Activated CD4-positive, alpha-beta T cell treated with anti-CD3 and anti-CD28 coated beads, Interleukin-2, amount 50 U/mL, for 1 hour (primary cell): Measurements from ENCODE around the gene ZNRF3.

Source experiments
- DNase-seq: peaks from one replicate; pipeline ENCODE4 v3.0.0-alpha.2; 2020

ZNRF3 gene

DNA sequence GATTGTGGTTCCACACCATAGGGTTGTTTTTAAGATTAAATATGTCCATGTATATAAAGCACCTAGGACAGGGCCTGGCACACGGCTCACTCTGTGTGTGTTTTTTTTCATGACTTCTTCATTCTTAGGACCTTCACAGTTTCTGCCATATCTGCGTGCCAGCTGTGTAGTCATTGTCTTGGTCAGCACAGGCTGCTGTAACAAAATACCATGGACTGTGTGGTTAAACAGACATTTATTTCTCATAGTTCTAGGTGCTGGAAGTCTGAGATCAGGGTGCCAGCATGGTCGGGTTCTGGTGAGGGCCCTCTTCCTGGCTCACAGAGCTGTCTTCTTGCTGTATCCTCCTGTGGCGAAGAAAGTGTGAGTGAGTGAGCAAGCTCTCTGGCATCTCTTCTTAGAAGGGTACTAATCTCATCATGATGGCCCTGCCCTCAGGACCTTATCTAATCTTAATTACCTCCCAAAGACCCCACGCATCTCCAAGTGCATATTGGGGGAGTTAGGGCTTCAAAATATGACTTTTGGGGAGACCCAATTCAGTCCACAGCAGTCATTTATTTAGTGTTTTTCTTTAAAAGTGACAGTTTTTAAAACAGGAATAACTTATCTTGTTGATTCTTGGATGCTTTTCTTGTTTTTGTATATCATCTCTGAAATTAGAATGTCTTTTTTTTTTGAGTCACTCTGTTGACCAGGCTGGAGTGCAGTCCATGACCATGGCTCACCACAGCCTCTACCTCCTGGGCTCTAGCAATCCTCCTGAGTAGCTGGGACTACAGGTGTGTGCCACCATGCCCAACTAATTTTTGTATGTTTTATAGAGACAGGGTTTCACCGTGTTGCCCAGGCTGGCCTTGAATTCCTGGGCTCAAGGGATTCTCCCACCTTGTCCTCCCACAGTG, 70.9 kb downstream of the ZNRF3 start:
- no peak for DNase-seq

DNA sequence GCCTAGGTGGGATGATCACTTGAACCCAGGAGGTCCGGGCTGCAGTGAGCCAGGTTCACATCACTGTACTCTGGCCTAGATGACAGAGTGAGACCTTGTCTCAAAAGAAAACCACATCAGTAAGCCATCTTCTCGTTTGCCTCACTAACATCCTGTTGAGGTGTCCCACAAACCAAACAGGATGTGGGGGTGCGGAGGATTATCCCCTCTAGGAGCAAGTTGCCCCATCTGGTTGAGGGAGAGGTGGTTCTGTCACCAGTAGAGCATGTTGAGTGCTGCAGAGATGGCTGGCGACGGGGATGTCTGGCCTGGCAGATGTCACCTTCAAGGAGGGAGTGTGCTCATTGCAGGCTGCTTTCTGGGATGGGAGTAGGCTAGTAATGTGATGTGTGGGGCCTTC, 72.4 kb downstream of the ZNRF3 start:
- DNase-seq: peak; percentile 49

DNA sequence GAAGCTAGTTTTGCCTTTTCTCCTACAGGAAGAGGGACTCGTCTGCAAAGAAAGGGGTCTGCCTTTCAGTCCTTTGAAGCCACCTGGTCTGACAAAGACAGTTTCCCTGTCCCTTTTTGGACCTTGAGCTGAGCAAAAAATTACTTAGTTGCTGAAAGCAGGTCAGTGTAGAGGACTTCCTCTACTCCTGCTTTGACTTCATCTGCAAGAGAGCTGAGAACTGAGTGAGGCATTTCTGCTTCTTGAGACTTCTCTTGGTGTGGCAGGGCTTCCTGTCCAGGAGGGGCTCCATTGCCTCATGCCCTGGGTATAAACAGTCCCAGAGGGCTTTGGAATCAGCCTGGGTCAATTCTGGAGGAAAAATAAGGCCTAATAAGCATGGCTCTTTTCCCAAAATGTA, 73.1 kb downstream of the ZNRF3 start:
- DNase-seq: no peak

DNA sequence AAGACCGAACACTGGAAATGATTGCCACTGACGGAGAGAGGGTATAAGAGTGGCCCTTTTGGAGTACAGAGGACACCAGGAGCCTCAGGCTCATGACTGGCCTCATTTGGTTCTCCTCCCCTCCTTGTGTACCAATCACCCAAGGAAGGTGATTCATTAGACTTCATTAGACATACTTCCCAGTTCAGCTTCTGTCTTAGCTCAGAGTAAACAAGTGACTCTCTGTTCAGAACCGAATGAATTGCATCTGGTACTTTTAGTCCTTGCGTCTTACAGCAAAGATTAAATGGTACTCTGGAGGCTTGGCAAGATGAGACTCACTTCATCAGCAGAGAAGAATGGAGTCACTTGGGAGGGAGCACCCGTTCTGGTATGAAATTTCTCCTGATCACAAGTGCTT, 75.2 kb downstream of the ZNRF3 start:
- no peak for DNase-seq

DNA sequence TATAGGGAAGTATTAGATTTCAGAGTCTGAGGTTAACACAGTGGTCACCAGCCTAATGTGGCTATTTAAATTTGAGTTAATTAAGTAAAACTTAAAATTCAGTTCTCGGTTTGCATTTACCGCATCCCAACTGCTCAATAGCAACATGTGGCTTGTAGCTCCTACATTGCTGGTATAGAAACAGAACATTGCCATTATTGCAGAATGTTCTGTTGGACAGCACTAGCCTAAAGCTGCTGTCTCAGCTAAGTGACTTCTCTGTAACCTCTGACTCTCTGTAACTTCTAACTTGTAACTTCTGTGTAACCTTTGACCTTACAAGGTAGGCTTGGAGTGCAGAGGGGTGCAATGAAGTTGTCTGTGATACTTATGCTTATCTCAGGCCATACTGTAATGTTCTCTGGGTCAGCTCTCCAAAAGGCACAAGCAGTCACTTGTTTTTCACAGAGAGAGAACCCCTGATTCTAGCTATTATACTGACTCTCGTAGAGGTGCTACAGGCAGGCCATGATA, 78.7 kb downstream of the ZNRF3 start:
- DNase-seq: no peak

DNA sequence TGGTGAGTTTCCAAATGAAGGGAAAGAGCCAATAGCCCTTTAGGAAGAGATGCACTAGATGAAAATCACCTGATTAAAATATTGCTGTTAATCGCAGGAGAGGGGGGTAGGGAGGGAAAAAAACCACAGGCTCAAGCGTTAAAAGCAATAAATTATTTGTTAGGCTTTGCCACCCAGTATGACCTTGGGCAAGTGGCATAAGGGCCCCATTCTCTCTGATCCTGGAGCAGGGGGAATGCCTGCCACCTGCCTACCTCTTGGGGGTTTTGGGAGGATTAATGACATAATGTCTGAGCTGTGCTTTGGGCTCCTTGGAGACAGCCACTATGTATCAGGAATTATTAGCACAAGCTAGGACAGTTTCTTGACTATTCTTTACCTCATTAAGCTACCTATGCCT, 80.0 kb downstream of the ZNRF3 start:
- no peak for DNase-seq

DNA sequence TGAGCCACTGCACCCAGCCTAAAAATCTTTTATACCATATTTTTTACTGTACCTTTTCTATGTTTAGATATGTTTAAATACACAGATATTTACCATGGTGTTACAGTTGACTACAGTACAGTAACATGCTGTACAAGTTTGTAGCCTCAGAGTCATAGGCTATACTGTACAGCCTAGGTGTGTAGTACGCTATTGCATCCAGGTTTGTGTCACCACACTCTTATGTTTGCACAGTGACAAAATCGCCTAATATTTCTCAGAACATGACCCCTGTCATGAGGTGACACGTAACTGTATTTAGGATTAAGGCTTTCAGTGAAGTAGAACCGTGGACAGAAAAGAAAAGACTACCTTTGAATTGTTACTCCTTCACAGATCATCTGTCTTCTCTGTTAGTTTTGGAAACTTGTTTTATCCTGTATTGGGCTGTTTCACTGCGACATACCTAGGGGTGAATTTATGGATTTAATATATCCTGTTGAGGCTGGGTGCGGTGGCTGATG, 83.8 kb downstream of the ZNRF3 start:
- no peak for DNase-seq

DNA sequence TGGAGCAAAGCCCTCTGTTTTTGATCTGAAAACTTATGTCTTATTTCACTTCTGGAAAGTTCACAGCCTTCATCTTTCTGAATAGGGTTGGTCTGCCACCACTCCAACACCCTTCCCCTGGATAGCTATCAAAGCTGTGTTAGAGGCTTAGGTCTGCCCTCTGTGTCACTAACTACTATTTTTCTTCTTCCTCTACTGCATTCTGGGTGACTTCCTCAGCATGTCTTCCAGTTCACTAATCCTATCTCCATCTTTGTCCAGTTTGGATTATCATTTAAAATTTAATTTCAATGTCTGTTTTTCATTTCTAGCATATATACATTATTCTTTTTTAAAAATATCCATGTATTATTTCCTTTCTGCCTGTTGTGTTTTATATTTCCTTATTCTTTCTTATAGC, 84.6 kb downstream of the ZNRF3 start:
- DNase-seq: no peak

DNA sequence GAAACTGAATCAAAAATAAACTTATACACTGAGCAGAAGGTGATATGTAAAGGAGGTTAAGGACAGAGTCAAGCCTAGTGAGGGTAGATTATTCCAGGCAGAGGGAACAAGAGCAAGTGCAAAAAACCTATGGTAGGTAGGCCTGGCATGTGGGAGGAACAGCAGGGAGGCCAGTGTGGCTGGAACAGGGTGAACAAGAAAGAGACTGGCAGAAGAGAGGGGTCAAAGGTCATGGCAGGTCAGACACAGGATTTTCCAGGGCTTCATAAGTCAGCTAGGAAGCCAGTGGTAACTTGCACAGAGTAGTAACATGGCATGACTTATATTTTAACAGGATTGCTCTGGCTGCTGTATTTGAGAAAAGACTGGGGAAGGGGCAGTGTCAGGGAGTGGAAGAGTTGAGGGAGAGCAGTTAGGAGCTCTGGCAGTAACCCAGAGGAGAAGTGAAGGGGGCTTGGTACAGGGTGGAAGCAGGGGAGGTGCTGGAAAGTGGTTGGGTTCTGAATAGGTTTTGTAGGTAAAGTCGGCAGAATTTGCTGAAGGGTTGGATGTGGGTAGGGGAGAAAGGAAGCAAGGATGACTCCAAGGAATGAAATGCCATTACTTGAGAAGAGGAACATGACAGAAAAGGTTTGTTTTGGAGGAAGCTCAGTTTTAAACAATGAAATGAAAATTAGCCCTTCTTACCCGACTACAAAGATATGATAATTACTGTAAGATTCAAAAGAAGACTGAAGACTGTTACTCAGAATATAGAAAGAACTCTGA, 86.2 kb downstream of the ZNRF3 start:
- no peak for DNase-seq

DNA sequence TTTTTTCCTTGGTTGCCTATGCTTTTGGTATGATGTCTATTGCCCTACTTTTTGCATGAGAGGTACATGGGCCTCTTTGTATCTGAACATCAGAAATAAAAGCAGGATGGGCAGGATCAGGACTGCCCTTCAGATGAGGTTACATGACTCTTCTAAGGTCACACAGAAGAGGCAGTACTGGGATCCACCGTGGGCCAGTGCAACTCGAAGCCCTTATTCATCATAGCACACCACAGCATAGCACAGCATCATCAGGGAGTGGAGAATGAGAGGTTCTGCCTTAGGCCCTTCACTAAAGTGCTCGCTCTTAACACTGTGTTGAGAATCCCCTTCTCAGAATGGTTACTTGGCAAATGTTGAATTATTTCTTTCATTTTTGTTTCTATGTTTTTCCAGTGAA, 90.0 kb downstream of the ZNRF3 start:
- DNase-seq: no peak

DNA sequence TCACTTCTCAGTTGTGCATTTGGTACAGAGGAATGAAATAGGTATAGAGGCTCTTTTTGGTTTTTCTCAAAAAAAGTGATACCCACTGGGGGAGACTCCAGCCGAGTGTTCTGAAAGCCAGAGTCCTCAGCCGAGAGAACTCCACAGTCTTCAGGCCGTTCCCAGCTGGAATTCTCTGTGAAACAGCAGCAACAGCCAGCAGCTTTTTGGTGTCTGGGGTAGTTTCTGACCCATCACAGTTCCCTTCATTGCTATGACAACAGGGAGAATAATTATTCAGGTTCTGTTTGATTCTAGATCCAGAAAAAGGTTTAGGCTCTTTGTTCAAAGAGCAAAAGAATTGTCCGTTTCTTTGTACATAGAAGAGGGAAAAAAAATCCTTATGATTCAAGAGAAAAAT, 93.7 kb downstream of the ZNRF3 start:
- DNase-seq: no peak

DNA sequence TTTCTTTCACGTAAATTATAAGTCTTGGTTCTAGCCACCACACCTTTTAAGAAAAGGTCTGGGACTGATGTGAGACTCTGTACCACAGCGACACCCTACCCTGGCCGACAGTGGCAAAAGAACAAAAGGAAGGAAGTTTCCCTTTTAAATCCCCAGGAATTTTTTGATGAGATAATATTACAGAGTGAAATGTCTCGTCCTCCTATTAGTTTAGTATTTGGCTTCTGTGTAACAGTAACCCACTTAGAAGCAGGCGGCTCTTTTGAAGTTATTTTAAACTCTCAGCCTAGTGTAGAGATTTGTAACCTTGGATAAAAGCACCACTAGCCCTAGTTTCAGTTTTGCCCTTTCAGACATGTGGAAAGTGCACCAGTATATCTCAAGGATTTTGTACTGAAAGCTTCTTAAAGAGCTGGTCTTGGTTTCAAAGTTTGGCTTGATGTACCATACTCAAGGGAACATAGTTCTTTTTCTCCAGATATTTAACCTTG, 94.2 kb downstream of the ZNRF3 start:
- DNase-seq: no peak

DNA sequence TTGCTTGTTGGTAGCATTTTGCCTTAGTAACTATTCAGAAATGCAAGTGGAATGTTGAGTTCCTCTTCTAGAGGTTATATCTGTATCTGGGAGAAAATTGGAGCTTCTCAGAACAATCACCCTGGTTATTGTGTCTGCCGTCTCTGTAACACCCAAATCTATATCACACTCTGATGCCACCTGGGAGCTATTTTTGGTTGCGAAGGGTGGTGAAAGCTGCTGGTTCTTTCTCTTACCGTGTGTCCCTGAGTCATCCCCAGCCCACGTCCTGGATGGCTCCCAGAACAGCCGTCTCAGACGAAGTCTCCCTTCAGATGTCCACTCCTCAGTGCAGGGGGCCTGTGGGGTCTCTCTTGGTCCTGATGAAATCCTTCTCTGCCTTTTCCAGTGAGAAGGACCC, 94.8 kb downstream of the ZNRF3 start:
- DNase-seq: no peak

DNA sequence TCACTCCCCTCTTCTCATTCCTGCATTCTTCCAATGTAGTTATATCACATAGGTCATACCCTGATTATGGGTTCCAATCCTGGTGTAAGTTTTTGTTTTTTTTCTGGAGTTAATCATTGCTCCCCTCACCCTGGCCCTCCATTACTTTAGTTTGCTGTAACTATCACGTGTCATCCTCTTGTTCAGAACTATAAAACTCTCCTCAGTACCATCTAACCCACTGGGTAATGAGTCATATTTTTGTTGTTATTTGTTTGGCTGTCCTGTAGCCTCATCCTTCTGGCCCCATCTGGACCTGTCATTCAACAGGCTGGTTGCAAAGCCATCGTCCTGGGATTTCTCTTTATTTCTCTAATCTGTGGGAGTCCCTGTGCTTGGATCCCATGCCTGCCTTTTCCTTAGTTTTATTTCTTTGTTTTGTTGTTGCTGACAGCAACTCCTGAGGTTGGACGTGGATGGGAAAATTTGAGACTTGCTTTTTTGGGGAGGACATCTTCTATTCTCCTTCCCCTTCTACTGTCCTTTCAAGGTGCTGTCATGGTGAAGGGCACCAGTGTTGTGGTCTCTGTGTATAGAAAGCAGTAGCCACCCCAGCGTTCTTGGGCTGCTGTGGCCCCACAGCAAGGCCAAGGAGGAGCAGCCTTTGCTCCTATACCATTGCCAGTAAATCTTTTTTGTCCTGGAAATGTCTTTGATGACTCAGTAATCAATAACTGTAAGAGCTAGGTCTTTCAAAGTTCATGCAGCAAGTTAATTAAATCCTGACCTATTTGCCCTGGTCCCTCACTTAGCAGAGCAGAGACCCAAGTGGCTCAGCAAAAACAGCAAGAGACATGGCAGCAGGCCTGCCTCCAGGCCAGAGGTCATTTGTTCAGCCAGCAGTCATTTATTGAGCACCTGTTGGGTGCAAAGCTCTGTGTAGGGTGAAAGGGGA, 95.8 kb downstream of the ZNRF3 start:
- DNase-seq: no peak

DNA sequence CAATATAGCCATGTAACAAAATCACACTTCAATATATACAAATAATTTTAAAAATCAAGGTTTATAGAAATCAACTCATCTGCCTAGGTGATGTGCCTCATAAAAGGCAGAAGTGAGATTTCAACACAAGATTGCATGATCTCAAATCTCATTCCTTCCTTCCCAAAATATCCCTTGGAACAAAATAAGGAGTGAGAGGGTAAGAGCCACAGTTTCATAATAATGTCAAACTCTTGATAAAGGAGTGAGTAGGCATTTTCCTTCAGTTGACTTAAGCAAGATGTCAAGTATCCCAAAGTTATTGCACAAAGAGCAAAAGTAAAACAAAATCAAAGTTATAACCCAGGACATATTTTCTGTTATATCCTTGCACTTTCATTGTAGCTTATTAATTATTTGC, 97.0 kb downstream of the ZNRF3 start:
- no peak for DNase-seq

DNA sequence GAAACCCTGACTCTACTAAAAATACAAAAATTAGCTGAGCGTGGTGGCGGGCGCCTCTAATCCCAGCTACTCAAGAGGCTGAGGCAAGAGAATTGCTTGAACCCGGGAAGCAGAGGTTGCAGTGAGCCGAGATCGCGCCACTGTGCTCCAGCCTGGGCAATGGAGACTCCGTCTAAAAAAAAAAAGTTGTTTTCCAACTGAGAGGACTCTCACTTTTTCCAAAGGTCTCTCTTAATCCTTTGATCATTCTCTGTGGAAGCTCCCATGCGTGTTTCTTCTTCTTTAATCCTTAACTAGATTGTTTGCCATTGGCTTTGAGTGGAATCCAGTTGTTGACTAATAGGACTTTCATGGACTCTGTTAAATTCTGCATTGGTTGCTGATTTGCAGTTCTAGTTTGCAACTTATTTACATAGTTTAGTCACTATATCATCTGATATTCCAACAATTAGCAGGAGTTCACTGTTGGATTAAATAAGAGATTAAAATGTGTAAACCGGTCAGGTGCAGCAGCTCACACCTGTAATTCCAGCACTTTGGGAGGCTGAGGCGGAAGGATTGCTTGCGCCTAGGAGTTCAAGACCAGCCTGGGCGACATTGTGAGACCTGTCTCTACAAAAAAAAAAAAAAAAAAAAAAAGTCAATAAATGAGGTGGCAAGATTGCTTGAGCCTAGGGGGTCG, 98.6 kb downstream of the ZNRF3 start:
- no peak for DNase-seq

DNA sequence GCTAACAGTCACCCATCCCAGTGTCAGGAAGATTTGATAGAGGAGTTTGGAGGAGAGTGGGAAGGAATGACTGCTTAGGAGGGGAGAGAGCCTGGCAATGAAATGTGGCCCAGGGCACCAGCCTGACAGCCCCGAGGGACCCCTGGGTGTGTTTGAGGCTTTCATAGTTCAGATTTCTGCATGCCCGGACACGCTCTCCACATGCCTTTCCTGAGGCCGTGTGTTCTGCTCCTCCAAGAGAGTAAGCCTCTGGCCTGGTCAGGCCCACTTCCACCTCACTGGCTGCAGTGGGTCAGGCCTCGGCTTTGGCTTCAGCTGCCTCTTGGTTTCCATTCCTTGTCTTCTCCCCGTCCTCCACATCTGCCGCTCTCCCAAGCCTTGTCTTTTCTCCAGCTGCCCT, 99.8 kb downstream of the ZNRF3 start:
- no peak for DNase-seq

DNA sequence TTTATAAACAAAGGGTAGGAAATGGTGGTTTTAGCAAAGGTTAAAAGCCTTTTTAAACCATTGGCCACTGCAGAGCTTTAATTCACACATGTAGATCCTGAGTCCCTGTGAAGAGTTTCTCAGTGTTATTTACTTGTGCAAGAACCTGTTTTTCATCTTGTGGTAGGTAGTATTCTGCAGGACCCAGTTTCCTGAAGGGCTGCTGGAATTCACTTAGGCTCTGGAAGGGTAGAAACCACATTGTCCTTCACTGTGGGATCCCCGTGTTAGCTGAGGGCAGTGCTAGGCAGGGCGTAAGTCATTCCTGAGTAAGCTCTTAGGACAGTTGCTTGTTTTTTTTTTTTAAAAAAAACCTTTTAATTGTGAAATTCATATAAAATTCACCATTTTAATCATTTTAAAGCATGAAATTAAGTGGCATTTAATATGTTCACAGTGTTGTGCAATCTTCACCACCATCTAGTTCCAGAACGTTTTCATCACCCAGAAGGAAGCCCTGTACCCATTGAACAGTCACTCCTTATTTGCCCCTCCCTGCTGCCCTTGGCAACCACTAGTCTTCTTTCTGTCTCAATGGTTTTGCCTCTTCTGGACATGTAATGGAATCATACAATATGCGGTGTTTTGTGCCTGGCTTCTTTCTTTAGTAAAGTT, 100.5 kb downstream of the ZNRF3 start:
- no peak for DNase-seq

DNA sequence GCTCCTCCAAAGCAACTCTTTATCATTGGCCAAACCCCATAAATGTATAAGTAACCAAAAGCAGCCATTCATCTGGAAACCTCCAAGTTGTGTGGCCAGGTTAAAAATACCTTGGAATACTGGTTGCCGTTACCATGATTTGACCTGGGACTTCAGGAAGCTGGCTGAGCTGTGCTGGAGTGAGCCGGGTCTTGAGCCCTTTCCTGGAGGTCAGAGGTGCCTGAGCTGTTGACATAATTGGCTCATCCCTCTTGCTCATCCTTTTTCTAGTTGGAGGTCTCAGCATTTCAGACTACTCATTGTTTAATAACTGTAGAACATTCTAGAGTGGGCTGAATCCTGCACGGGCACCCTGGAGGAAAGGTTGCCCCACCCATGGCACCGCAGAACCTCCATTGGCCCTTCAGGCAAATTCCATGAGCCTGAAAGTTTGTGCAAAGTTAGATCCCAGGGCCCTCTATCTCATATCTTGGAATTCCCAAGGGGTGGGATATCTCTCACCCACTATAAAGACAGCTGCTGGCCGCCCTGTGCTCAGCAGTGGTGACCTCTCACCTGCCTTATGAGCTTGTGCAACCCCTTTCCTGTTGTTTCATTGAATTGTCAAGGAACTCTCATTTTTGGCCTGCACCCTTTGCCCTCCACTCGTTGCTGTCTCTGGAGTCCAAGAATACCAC, 101.2 kb downstream of the ZNRF3 start:
- DNase-seq: no peak

DNA sequence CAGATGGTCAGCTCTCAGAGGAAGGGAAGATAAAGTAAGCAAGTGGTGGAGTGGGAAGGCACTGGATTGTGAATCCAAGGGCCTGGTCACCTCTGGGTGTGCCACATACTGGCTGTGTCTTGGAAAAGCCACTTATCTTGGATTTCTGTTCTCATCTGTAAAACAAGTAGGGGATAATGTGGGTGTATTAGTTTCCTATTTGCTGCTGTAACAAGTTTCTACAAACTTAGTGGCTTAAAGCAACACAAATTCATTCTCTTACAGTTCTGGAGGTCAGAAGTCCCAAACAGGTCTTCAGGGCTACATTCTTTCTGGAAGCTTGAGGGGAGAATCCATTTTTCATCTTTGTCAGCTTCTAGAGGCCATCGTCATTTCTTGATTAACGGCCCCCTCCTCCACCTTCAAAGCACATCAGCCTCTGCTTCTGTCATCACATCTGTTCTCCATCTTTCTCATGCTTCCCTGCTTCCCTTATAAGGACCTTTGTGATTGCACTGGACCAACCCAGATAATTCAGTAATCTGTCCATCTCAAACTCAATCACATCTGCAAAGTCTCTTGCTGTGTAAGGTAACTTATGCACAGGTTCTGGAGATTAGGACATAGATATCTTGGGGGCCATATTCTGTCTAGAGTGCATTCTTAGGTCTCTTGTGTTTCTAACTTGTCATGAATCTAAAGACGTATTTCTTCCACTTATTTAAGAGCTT, 102.4 kb downstream of the ZNRF3 start:
- DNase-seq: no peak
